Lung (tissue), 12 donors: ENCODE results near the gene IGFBP6. TPM values are rescaled to one million over a fixed set of nuclear protein-coding genes. Genes with fewer than 3 reads are reported as not detected.

Experiments used
- ATAC-seq: fragments of 200-7000 bp; cut with Tn5 transposase; one replicate; pipeline ENCODE4 v1.9.1; 2020; ENCODE audit warnings: moderate number of reproducible peaks; ENCODE audit not compliant: insufficient read depth, low FRiP score
- DNase-seq, 3 donors: peaks; one replicate each; pipeline ENCODE4 v3.0.0-alpha.2; 2013 to 2017
- H3K27ac ChIP-seq, 2 donors: one replicate each; pipeline ENCODE4 v1.5.1; 2013; ENCODE audit warnings: mild to moderate bottlenecking in 2 of 2, moderate library complexity in 2 of 2, control low read depth in 1 of 2, inconsistent platforms in 1 of 2, low read depth in 1 of 2, low read length in 1 of 2
- H3K27me3 ChIP-seq, 3 donors: one replicate each; pipeline ENCODE4 v1.5.1; 2013; ENCODE audit warnings: low read length in 2 of 3; ENCODE audit not compliant: control insufficient read depth in 3 of 3, insufficient read depth in 3 of 3
- H3K36me3 ChIP-seq, 4 donors: one replicate each; pipeline ENCODE4 v1.5.1; 2013; ENCODE audit warnings: low read length in 4 of 4, mild to moderate bottlenecking in 1 of 4, moderate library complexity in 1 of 4; ENCODE audit not compliant: control insufficient read depth in 4 of 4, insufficient read depth in 4 of 4
- H3K4me1 ChIP-seq, 5 donors: one replicate each; pipeline ENCODE4 v1.5.1; 2013; ENCODE audit warnings: low read length in 5 of 5, mild to moderate bottlenecking in 2 of 5, moderate library complexity in 1 of 5; ENCODE audit not compliant: control insufficient read depth in 5 of 5, insufficient read depth in 5 of 5
- H3K4me3 ChIP-seq: one replicate; pipeline ENCODE4 v1.5.1; 2013; ENCODE audit warnings: mild to moderate bottlenecking, control low read depth, moderate library complexity
- H3K9ac ChIP-seq, 2 donors: one replicate each; pipeline ENCODE4 v1.5.1; 2013; ENCODE audit warnings: low read length in 2 of 2, control low read depth in 1 of 2; ENCODE audit not compliant: insufficient read depth in 1 of 2
- H3K9me3 ChIP-seq, 4 donors: one replicate each; pipeline ENCODE4 v1.5.1; 2013; ENCODE audit warnings: low read length in 3 of 4, mild to moderate bottlenecking in 1 of 4, moderate library complexity in 1 of 4; ENCODE audit not compliant: control insufficient read depth in 4 of 4, insufficient read depth in 3 of 4
- WGBS, 2 donors: extraction: QIAGEN DNeasy Blood & Tissue Kit; methylation state at CpG; one replicate each; pipeline ENCODE4 v1.1.7; 2013; 5-methylcytosine and 5-hydroxymethylcytosine counted together
- polyA plus RNA-seq, 2 donors: library from polyadenylated mRNA; stranded (reverse); fragments of 200-250 nt; gene quantifications; one replicate each; pipeline ENCODE4 v1.2.1, GENCODE V29; 2013
- total RNA-seq, 2 donors: library from RNA; depleted of rRNA in 1 of 2; stranded (reverse); fragments of >200 nt in 1 of 2; gene quantifications; one replicate each; pipeline ENCODE4 v1.2.1, GENCODE V29; 2014 to 2021
- TF ChIP-seq, protein P1 (sequence below): IDR thresholded peaks from 2 replicates; pipeline ENCODE4 v1.5.1; 2012; ENCODE audit warnings: mild to moderate bottlenecking; ENCODE audit errors: control extremely low read depth, extremely low read depth
- donor health status: control.
- donor health status: control.
- donor health status: Bipolar disorder and iron deficiency.
- donor health status: healthy.
- donor health status: DM: yes; HTN: yes; CAD: no.

IGFBP6 gene
- total and polyA plus RNA-seq, 4 donors = 15.9 to 75.0 (median 29.2) TPM

DNA sequence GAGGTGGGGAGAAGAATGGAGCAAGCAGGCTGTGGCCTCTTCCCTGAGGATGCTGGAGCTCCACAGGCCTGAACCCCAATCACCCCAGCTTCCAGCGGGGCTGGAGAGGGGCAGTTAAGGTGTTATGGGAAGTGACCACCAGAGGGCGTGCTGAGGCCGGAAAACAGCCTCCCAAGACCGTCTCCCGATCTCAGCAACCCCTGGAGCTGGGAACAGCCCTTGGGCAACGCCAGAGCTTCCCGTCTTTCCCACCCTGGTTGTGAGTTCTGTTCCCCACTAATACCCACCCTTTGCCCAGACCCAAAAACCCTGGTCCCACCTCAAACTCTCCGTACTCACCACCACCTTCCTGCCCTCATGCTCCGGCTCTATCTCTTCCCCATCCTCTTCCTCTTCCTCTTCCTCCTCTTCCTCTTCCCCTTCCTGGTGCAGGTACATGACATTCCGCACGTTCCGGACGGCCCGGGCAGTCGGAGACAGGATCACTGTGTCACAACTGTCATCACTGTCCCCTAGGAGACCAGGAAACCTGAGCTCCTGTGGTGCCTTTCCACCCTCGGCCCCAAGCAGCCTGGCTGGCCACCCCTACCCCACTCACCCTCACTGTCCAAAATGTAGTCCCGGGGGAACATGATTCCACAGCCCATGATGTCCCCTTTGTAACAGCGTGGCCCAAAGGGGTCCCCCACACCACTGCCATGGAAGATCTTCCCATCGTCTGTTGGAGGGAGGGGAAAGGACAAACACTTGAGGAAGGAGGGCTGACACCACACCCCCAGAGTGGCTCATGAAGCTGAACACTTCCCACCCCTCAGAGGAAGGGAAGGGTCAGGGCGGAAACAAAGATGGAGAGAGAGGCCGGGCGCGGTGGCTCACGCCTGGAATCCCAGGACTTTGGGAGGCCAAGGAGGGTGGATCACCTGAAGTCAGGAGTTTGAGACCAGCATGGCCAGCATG, 31.2 kb upstream of the IGFBP6 start:
- Histone ChIP-seq H3K9ac (no peak overlapping the region), H3K4me1 (peaks cover 0 to 23% (median 8%) of the 10 kb centered on the region in 5 donors), H3K27me3 (no peaks in the 10 kb centered on the region), H3K9me3 (no peaks in the 10 kb centered on the region), H3K36me3 (peaks cover 0 to 57% (median 28%) of the 10 kb centered on the region in 4 donors), H3K27ac (peak overlapping the region in 1 of 2 donors; percentile 62), H3K4me3 (no peak overlapping the region)
- DNase-seq (peak; percentile 87 to 90 (median 88)), ATAC-seq (peak; percentile 54)
- 40 to 42% methylated on average over 24 of the region's 24 CpGs for WGBS, 2 donors
- TF ChIP-seq, protein P1, sequence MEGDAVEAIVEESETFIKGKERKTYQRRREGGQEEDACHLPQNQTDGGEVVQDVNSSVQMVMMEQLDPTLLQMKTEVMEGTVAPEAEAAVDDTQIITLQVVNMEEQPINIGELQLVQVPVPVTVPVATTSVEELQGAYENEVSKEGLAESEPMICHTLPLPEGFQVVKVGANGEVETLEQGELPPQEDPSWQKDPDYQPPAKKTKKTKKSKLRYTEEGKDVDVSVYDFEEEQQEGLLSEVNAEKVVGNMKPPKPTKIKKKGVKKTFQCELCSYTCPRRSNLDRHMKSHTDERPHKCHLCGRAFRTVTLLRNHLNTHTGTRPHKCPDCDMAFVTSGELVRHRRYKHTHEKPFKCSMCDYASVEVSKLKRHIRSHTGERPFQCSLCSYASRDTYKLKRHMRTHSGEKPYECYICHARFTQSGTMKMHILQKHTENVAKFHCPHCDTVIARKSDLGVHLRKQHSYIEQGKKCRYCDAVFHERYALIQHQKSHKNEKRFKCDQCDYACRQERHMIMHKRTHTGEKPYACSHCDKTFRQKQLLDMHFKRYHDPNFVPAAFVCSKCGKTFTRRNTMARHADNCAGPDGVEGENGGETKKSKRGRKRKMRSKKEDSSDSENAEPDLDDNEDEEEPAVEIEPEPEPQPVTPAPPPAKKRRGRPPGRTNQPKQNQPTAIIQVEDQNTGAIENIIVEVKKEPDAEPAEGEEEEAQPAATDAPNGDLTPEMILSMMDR = peak; percentile 94

DNA sequence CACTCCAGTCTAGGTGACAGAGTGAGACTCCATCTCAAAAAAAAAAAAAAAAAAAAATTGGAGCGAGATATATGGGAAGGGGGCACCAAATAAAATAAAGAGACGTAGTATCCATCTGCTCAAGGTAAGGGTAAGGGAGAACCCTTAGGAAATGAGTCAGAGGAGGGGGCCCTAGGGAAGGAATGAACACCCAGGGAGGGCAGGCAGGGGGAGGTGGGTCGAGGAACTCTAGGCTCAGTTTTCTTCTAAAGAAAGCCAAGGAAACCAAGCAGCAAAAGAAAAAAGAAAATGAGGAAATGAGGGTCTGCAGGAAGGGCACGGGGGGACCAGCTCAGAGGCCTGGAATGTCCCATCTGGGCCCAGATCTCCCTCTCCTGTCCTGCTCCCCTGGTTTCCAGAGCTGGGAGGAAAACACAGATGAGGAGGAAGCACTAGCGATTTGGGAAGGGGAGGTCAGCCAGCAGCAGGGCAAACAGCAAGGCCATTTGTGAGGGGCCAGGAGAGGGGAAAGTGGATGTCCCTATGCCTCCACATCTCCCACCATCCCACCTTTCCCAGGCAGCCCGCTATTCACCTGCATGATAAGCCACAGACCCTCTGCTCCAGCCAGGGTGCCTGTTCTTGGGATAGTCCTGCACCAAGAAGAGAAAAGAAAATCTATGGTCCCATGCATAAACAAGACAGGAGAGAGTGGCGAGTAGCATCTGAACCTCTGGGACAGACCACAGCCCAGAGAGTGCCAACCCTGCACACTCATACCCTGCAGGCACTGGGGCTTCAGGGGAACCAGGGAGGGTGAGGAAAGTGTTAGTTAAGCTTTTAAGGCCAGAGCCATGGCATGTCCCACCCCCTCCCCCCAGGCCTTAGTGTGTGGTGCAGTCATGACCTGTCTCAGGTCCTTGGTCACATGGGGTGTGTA, 30.1 kb upstream of the IGFBP6 start:
- H3K4me1 ChIP-seq = peaks cover 7 to 21% (median 11%) of the 10 kb centered on the region in 5 donors
- WGBS, 2 donors = 84 to 85% methylated on average over 7 of the region's 7 CpGs
- no peak overlapping the region for H3K9ac ChIP-seq

DNA sequence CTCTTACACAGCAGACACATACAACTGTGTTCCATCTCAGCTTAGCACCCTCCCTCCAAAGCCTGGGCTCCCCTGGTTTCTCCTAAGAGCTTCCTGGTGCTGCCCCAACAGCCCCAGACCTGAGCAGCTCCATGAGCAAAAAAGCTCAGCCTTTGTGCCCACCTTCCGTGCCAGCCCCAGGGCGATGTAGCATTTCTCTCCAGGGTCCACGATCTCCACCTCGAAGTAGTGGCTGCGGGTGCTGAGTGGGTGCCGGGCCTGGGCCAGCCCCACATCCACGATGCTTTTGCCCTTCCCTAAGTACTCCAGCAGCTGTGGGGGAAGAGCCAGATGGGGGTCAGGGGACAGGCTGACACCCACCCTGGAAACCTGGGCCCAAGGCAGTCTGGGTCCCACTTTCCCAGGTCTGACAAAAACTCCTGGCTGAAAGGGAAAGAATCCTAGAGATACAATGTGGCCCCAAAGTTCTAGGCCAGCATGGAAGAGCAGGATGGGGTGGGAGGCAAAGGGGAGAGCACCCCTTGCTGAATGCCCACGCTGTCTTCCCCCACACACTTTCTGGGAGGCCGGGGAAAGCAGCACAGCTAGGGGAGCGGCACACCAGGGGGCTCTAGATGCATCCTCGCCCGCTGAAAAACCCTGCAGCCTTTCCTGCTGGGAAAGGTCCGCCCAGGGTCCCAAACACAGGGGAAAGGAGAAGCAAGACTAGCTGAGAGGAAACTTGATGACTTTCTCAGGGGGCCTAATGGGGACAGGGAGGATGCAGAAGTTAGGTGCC, 29.3 kb upstream of the IGFBP6 start:
- peaks cover 0 to 45% (median 15%) of the 10 kb centered on the region in 4 donors for H3K36me3 ChIP-seq
- H3K4me3 ChIP-seq = no peak overlapping the region
- H3K9me3 ChIP-seq = no peaks in the 10 kb centered on the region
- H3K9ac ChIP-seq = no peak overlapping the region
- no peak for DNase-seq
- no peaks in the 10 kb centered on the region for H3K27me3 ChIP-seq
- 90 to 91% methylated on average over 13 of the region's 13 CpGs for WGBS, 2 donors
- peaks cover 8 to 25% (median 17%) of the 10 kb centered on the region in 5 donors for H3K4me1 ChIP-seq
- no peak overlapping the region for H3K27ac ChIP-seq
- TF ChIP-seq, protein P1 = no peak
- no peak for ATAC-seq

More for the DNA sequence above, 30.1 kb upstream of the IGFBP6 start:
- TF ChIP-seq, protein P1 = no peak
- no peak for ATAC-seq
- no peak for DNase-seq
- Histone ChIP-seq H3K4me3 (no peak overlapping the region), H3K9me3 (no peaks in the 10 kb centered on the region), H3K36me3 (peaks cover 0 to 52% (median 19%) of the 10 kb centered on the region in 4 donors), H3K27me3 (no peaks in the 10 kb centered on the region), H3K27ac (no peak overlapping the region)
